Measurements from ENCODE around the gene SRGAP1.

- no peak for TF ChIP-seq POLR2A (IDR thresholded peaks at IDR 0.05; ENCODE audit: low read depth, low read length)
- no peak for TF ChIP-seq TAF1 (IDR thresholded peaks at IDR 0.05; ENCODE audit: borderline replicate concordance, low read depth, low read length)
Measured at GRCh38 chr12:63865448-63865847, 20.9 kb downstream of the SRGAP1 start.
